Tibial nerve (tissue), 4 donors: ENCODE data around the gene CHRNA10. TPM values are rescaled to one million over a fixed set of nuclear protein-coding genes. Genes with fewer than 3 reads are reported as not detected.

Source experiments
- DNase-seq, 2 donors: peaks; one replicate each; pipeline ENCODE4 v3.0.0-alpha.2; 2019; ENCODE audit warnings: low spot score in 2 of 2
- H3K27ac ChIP-seq, 4 donors: fragments of 200-600 bp; sonication (generic) in 3 of 4; one replicate each; pipeline ENCODE4 v1.5.1; 2017 to 2019; ENCODE audit warnings: mild to moderate bottlenecking in 1 of 4
- H3K27me3 ChIP-seq, 2 donors: fragments of 200-600 bp; sonication (generic) in 1 of 2; one replicate each; pipeline versions ENCODE4 v1.5.1 to v1.6.0; 2017 to 2019
- H3K36me3 ChIP-seq, 3 donors: fragments of 200-600 bp; sonication (generic); one replicate each; pipeline ENCODE4 v1.5.1; 2018 to 2019
- H3K4me1 ChIP-seq, 4 donors: fragments of 200-600 bp; sonication (generic) in 3 of 4; one replicate each; pipeline ENCODE4 v1.5.1; 2017 to 2019
- H3K4me3 ChIP-seq, 4 donors: fragments of 200-600 bp; sonication (generic) in 3 of 4; one replicate each; pipeline ENCODE4 v1.5.1; 2017 to 2019; ENCODE audit warnings: mild to moderate bottlenecking in 1 of 4, moderate library complexity in 1 of 4
- H3K9me3 ChIP-seq, 4 donors: fragments of 200-600 bp; sonication (generic) in 3 of 4; one replicate each; pipeline ENCODE4 v1.5.1; 2017 to 2019
- CTCF ChIP-seq, 5 experiments: fragments of 200-600 bp in 3 of 5; fragments of 450-650 bp in 2 of 5; sonication (generic) in 3 of 5; IDR thresholded peaks; one replicate each; pipeline ENCODE4 v1.5.1; 2016 to 2019; ENCODE audit warnings: antibody characterized with exemption in 5 of 5, mild to moderate bottlenecking in 3 of 5, moderate library complexity in 2 of 5
- EP300 ChIP-seq, 2 donors: sonication (generic); formaldehyde crosslinking; IDR thresholded peaks; one replicate each; pipeline ENCODE4 v1.6.1; 2017; ENCODE audit warnings: antibody characterized with exemption in 2 of 2, mild to moderate bottlenecking in 1 of 2
- POLR2A ChIP-seq, 2 donors: fragments of 450-650 bp; IDR thresholded peaks; one replicate each; pipeline ENCODE4 v1.6.1; 2017; ENCODE audit warnings: antibody characterized with exemption in 2 of 2, mild to moderate bottlenecking in 2 of 2, moderate library complexity in 2 of 2
- WGBS, 2 donors: methylation state at CpG; one replicate each; pipeline ENCODE4 v1.1.5; 2018; 5-methylcytosine and 5-hydroxymethylcytosine counted together
- total RNA-seq, 4 donors: library from RNA; depleted of rRNA; stranded (reverse); fragments of >200 nt; gene quantifications; one replicate each; pipeline ENCODE4 v1.1.0, GENCODE V29; 2016

CHRNA10 gene
- total RNA-seq, 4 donors from 2014 or later = 0.42 to 2.1 (median 0.83) TPM

- no peaks in the 10 kb centered on the region for H3K27me3 ChIP-seq
- TF ChIP-seq EP300 (IDR thresholded peaks at IDR 0.05) (no peak), CTCF (IDR thresholded peaks at IDR 0.05) (no peak), POLR2A (IDR thresholded peaks at IDR 0.05) (no peak)
- no peak overlapping the region for H3K4me3 ChIP-seq
- H3K36me3 ChIP-seq = peaks cover 4 to 100% (median 22%) of the 10 kb centered on the region in 3 donors
- H3K9me3 ChIP-seq = no peaks in the 10 kb centered on the region
- DNase-seq = no peak
- H3K4me1 ChIP-seq = no peaks in the 10 kb centered on the region
- no peak overlapping the region for H3K27ac ChIP-seq
- WGBS, 2 donors = 88 to 100% methylated on average over 1 of the region's 1 CpG
These were observed 3.0 kb upstream of the CHRNA10 start for GRCh38 chr11:3674189-3674588.

DNA sequence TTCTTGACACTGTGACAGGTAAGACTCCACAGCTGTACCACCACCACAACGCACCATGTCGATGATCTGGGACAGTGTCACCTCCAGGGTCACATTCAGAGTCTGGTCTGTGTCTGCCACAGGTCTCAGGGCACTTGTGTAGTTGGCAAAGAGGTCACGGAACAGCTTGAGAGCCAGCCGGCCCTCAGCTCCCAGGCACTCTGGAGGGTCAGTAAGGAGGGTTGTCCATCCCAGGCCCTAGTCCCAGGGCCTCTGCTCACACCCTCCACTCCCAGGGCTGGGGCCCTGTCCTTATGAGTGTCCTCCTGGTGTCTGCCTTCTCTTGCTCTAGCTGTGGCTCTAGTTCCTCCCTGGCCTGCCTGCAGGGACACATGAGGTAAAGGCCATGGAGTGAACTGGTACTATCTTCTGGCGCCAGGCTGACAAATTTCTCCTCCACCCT, 1.4 kb downstream of the CHRNA10 start:
- H3K27me3 ChIP-seq = no peaks in the 10 kb centered on the region
- 87 to 96% methylated on average over 5 of the region's 5 CpGs for WGBS, 2 donors
- no peak overlapping the region for H3K27ac ChIP-seq
- H3K36me3 ChIP-seq = peaks cover 0 to 100% (median 0%) of the 10 kb centered on the region in 3 donors
- no peak overlapping the region for H3K4me3 ChIP-seq
- DNase-seq = no peak
- no peak for TF ChIP-seq EP300 (IDR thresholded peaks at IDR 0.05)
- TF ChIP-seq CTCF (IDR thresholded peaks at IDR 0.05) = no peak
- no peak for TF ChIP-seq POLR2A (IDR thresholded peaks at IDR 0.05)
- peaks cover 0 to 6% (median 0%) of the 10 kb centered on the region in 4 donors for H3K4me1 ChIP-seq
- H3K9me3 ChIP-seq = no peaks in the 10 kb centered on the region

DNA sequence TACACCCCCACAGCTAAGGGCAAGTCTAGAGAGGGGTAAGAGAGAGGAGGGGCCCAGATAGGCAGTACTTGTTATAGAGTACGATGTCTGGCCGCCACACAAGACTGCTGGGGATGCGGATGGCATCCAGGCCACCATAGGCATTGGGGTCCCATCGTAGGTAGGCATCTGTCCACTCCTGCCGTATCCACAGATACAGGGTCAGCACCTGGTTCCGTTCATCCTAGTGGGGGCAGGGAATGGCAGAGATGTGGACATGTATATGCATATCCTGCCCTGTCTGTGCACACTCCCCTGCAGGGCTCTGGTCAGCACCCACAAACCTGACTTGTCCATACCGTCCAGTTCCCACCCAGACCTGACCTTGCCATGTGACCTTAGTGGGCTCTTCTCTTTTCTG, 2.1 kb downstream of the CHRNA10 start:
- Histone ChIP-seq H3K4me3 (no peak overlapping the region), H3K4me1 (peaks cover 0 to 6% (median 0%) of the 10 kb centered on the region in 4 donors), H3K9me3 (no peaks in the 10 kb centered on the region), H3K27me3 (no peaks in the 10 kb centered on the region), H3K27ac (no peak overlapping the region), H3K36me3 (peaks cover 0 to 100% (median 0%) of the 10 kb centered on the region in 3 donors)
- 89 to 95% methylated on average over 7 of the region's 7 CpGs for WGBS, 2 donors
- TF ChIP-seq POLR2A (IDR thresholded peaks at IDR 0.05) (no peak), CTCF (IDR thresholded peaks at IDR 0.05) (no peak), EP300 (IDR thresholded peaks at IDR 0.05) (no peak)
- DNase-seq = no peak

- Histone ChIP-seq H3K4me3 (no peak overlapping the region), H3K36me3 (peaks cover 0 to 89% (median 0%) of the 10 kb centered on the region in 3 donors), H3K9me3 (no peaks in the 10 kb centered on the region), H3K27ac (no peak overlapping the region), H3K27me3 (no peaks in the 10 kb centered on the region), H3K4me1 (peaks cover 0 to 6% (median 0%) of the 10 kb centered on the region in 4 donors)
- WGBS, 2 donors = 96 to 97% methylated on average over 84 to 89 of the region's 89 CpGs
- no peak for DNase-seq
- TF ChIP-seq EP300 (IDR thresholded peaks at IDR 0.05) = no peak
- no peak for TF ChIP-seq CTCF (IDR thresholded peaks at IDR 0.05)
- no peak for TF ChIP-seq POLR2A (IDR thresholded peaks at IDR 0.05)
These were observed 3.8 kb downstream of the CHRNA10 start for GRCh38 chr11:3667149-3668035.

DNA sequence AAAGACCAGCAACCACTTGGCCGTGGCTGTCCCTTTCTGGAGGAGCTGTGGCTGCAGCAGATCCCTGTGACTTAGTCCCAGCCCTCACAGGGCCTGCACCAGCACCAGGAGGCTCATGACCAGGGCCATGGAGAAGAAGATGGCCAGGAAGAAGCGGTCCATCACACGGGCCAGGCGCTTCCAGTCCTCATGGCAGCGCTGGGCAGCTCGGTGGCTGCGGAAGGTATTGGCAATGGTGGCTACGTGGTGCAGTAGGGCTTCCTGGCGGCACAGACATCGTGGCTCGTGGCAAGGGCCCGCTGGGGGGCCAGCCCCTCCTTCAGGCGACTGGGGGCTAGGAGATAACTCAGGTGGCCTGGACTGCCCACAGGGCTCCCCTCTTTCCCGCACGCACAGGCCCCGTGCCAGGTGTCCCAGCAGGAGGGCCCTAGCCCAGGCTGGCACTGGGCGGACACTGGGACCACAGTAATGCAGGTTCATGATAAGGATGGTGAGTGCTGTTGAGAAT, 5.1 kb downstream of the CHRNA10 start:
- no peaks in the 10 kb centered on the region for H3K9me3 ChIP-seq
- no peak for TF ChIP-seq EP300 (IDR thresholded peaks at IDR 0.05)
- no peak for TF ChIP-seq CTCF (IDR thresholded peaks at IDR 0.05)
- TF ChIP-seq POLR2A (IDR thresholded peaks at IDR 0.05) = no peak
- 91 to 95% methylated on average over 17 of the region's 17 CpGs for WGBS, 2 donors
- H3K27me3 ChIP-seq = no peaks in the 10 kb centered on the region
- DNase-seq = no peak
- H3K36me3 ChIP-seq = peaks cover 0 to 75% (median 0%) of the 10 kb centered on the region in 3 donors
- H3K4me3 ChIP-seq = no peak overlapping the region
- H3K27ac ChIP-seq = no peak overlapping the region
- H3K4me1 ChIP-seq = peaks cover 0 to 6% (median 0%) of the 10 kb centered on the region in 4 donors
